ENCODE data around the gene AFDN.

Gene AFDN

DNA sequence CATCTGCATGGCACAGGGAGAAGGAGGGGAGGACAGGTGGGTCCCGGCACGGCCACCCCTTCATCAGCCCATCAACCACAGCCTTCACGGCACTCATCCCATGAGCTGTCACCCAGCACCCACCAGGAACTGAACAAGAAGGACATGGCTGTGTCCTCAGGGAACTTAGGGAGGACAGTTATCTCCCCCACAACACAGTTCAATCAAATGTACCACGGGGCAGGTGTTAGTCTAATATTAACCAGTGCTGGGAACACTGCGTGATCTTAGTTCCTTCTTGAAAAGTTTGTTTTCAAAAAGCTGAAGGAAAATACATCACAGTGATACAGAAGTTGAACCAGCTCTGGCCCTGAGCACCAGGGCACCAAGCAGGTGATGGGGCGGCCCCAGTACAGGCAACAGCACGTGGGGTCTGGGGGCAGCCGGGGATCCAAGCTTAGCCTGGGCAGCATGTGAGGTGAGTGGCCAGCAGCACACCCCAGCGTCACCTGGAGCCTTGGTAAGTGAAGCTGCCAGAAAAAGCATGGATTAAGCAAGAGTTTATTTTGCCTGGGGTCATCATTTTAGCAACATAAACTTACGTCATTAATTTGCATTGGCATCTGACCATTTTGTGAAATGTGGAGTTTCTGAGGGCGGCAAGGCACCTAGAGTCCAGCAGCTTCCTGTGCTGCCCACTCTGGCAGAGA lies 35.5 kb upstream of the AFDN start:
- TF ChIP-seq, protein P1, sequence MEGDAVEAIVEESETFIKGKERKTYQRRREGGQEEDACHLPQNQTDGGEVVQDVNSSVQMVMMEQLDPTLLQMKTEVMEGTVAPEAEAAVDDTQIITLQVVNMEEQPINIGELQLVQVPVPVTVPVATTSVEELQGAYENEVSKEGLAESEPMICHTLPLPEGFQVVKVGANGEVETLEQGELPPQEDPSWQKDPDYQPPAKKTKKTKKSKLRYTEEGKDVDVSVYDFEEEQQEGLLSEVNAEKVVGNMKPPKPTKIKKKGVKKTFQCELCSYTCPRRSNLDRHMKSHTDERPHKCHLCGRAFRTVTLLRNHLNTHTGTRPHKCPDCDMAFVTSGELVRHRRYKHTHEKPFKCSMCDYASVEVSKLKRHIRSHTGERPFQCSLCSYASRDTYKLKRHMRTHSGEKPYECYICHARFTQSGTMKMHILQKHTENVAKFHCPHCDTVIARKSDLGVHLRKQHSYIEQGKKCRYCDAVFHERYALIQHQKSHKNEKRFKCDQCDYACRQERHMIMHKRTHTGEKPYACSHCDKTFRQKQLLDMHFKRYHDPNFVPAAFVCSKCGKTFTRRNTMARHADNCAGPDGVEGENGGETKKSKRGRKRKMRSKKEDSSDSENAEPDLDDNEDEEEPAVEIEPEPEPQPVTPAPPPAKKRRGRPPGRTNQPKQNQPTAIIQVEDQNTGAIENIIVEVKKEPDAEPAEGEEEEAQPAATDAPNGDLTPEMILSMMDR (IDR thresholded peaks at IDR 0.05; ENCODE audit: control insufficient read depth, extremely low read depth, insufficient read depth), result no peak
- peak; percentile 30 for DNase-seq (ENCODE audit: low read depth)
- no peak overlapping the region for H3K4me3 ChIP-seq (ENCODE audit: low read depth, low read length)

DNA sequence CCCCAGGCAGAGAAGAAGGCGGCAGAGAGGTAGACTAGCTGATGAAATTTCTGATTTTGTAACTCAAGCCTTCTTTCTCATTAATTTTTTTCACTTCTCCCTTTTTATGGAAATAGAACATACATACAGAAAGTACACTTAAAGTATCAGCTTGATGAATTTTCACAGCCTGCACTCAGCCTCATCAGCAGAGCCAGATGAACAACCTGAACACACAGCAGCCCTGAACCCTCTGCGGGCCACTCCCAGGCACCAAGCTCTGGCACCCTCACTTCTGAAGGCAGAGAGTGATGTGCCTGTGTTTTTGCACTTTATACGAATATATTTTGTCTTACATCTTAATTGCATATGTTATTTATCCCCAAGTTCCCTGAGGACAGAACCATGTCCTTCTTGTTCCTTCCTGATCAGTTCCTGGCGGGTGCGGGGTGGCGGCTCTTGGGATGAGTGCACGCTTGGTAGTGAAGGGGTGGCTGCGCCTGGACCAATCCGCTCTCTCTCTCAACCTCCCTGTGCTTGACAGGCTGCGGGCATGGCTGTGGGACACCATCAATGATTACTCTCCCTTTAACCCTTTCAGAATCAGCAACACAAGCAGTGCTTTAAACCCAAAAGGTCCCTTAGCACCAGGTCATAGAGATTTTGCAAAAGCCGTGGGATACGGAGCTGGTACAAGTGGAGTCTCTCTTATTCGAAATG lies 34.8 kb upstream of the AFDN start:
- no peak for DNase-seq (ENCODE audit: low read depth)
- no peak overlapping the region for H3K4me3 ChIP-seq (ENCODE audit: low read depth, low read length)
- TF ChIP-seq, protein P1 (IDR thresholded peaks at IDR 0.05; ENCODE audit: control insufficient read depth, extremely low read depth, insufficient read depth), result no peak

DNA sequence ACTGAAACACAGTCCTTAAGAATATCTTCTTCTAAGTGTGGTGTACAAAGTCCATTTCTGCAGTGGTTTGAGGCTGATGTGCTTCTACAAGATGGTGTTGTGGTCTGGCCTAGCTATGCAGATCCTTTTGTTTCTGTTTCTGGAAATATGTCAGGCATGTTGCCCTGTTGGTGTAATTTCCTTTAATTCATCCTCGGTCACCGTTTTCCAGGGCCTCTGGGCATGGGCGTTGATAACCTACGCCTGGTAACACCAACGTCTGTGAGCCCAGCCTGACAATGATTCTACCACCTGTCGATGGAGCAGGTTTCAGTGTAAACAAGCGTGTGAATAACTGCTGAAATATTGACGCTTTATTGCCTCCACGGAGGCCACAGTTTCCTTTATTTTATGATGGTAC lies 33.3 kb upstream of the AFDN start:
- DNase-seq (ENCODE audit: low read depth), result no peak
- no peak overlapping the region for H3K4me3 ChIP-seq (ENCODE audit: low read depth, low read length)
- TF ChIP-seq, protein P1 (IDR thresholded peaks at IDR 0.05; ENCODE audit: control insufficient read depth, extremely low read depth, insufficient read depth), result no peak

DNA sequence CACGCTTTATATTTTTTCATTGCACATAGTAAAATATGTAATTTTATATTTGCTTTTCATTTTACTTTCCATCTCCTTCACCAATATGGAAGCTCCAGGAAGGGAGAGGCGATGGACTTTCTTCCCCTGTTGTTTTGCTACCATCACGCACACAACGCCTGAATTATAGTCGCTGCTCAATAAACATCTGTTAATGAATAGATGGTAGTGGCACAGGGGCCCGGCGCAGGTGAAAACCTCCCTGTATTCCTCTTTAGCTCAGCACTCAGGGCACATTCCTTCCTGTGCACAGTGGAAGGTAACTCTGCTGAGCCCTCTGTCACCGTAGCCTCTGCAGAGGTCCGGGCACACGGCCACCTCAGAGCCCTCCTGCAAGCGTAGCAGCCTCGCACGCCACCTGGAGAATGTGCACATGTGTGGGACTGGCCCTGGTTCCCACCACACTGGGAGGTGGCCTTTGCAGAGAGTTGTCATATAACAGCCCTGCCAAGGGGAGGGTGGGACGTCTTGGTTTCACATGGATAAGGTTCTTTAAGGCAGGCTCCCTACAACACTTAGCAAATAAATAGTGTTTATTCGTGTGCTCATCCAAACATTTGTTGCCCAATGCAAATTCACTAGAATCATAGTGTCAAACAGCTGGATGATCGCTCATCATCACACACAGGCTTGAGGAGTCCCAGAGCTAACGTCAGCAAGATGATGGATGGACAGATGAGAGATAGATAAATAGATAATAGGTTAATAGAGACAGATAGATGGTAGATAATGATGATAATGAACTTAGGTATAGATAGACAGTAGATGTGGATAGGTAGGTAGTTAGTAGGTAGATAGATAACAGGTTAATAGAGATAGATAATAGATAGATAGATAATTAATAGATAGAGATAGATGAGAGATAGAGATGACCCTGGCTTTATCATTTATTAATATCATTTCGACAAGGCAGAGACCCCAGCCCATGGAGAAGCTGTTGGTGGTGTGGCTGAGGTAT lies 32.3 kb upstream of the AFDN start:
- H3K4me3 ChIP-seq (ENCODE audit: low read depth, low read length), result no peak overlapping the region
- TF ChIP-seq, protein P1 (IDR thresholded peaks at IDR 0.05; ENCODE audit: control insufficient read depth, extremely low read depth, insufficient read depth), result no peak
- no peak for DNase-seq (ENCODE audit: low read depth)

DNA sequence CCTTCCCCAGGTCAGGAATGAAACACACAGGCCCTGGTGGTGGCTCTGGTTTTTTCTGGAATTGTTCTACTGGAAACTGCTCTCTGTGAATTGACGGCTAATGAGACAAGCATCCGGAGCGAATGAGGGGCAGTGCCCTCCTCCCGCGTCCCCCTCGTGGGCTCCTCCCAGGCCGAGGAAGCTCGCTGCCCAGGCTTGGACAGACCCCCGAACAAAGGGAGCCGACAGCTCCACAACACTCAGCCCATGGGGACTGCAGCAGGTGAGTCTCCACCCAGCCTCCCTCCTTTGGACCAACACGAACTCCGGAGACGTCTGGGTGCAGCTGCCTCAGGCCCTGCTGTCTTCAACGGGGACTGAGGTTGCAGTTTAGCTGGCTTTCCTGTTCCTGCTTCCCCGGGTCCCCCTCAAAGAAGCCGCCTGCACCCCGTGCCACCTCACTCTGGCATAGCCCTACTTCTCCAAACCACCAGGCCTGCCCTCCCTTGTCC lies 31.3 kb upstream of the AFDN start:
- DNase-seq (ENCODE audit: low read depth), result no peak
- H3K4me3 ChIP-seq (ENCODE audit: low read depth, low read length), result no peak overlapping the region
- TF ChIP-seq, protein P1 (IDR thresholded peaks at IDR 0.05; ENCODE audit: control insufficient read depth, extremely low read depth, insufficient read depth), result no peak

DNA sequence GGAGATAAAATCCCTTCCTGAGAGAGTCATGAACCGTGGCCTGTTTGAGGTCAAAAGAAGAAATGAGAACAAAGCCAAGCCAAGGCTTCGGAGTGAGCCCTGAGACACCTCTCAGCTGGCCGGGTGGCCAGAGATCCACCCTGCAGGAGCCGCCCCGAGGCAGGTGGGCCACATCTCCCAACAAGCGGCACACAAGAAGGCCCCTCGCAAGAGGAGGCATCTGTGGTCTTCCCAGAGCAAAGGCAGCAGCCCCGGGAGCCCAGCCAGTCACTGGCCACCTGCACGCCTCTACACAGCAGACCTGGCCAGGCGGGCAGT lies 30.9 kb upstream of the AFDN start:
- TF ChIP-seq, protein P1 (IDR thresholded peaks at IDR 0.05; ENCODE audit: control insufficient read depth, extremely low read depth, insufficient read depth), result no peak
- no peak for DNase-seq (ENCODE audit: low read depth)
- H3K4me3 ChIP-seq (ENCODE audit: low read depth, low read length), result no peak overlapping the region
